GM23248 (cell line): ENCODE results near the gene CAMK2D. TPM values are rescaled to one million over a fixed set of nuclear protein-coding genes. Genes with fewer than 3 reads are reported as not detected.

Experiments
- DNase-seq: peaks from one replicate; pipeline ENCODE4 v3.0.0-alpha.2; 2015
- H2AFZ ChIP-seq: fragments of 200-600 bp; sonication (generic); 2 replicates; pipeline ENCODE4 v1.6.1; 2016; ENCODE audit warnings: antibody characterized with exemption
- H3F3A ChIP-seq: fragments of 200-600 bp; sonication (generic); 2 replicates; pipeline ENCODE4 v1.6.1; 2016; ENCODE audit warnings: mild to moderate bottlenecking, antibody characterized with exemption, mixed run types; ENCODE audit not compliant: insufficient read depth
- H3K27ac ChIP-seq: fragments of 200-600 bp; sonication (generic); 2 replicates; pipeline ENCODE4 v1.5.1; 2016; ENCODE audit warnings: mild to moderate bottlenecking
- H3K27me3 ChIP-seq: fragments of 200-600 bp; sonication (generic); replicated peaks from 2 replicates; pipeline ENCODE4 v1.6.1; 2016; ENCODE audit warnings: mild to moderate bottlenecking; ENCODE audit not compliant: insufficient read depth
- H3K36me3 ChIP-seq: fragments of 200-600 bp; sonication (generic); 2 replicates; pipeline ENCODE4 v1.6.1; 2016; ENCODE audit warnings: low read depth, mild to moderate bottlenecking
- H3K4me1 ChIP-seq: fragments of 200-600 bp; sonication (generic); 2 replicates; pipeline ENCODE4 v1.6.1; 2016; ENCODE audit warnings: mild to moderate bottlenecking; ENCODE audit not compliant: insufficient read depth
- H3K4me2 ChIP-seq: fragments of 200-600 bp; sonication (generic); one replicate; pipeline ENCODE4 v1.6.1; 2016; ENCODE audit warnings: mild to moderate bottlenecking; ENCODE audit not compliant: unreplicated experiment
- H3K4me3 ChIP-seq: fragments of 200-600 bp; sonication (generic); 2 replicates; pipeline ENCODE4 v1.5.1; 2016; ENCODE audit warnings: mild to moderate bottlenecking
- H3K79me2 ChIP-seq: fragments of 200-600 bp; sonication (generic); 2 replicates; pipeline ENCODE4 v1.6.1; 2016; ENCODE audit warnings: mild to moderate bottlenecking; ENCODE audit not compliant: insufficient read depth
- H3K9ac ChIP-seq: fragments of 200-600 bp; sonication (generic); 2 replicates; pipeline ENCODE4 v1.6.1; 2016; ENCODE audit warnings: mild to moderate bottlenecking
- H3K9me2 ChIP-seq: fragments of 200-600 bp; sonication (generic); 2 replicates; pipeline ENCODE4 v1.6.1; 2016; ENCODE audit warnings: mixed run types, mild to moderate bottlenecking, moderate library complexity; ENCODE audit not compliant: insufficient read depth
- H3K9me3 ChIP-seq: fragments of 200-600 bp; sonication (generic); one replicate; pipeline ENCODE4 v1.6.1; 2017; ENCODE audit warnings: low read depth
- H4K20me1 ChIP-seq: fragments of 200-600 bp; sonication (generic); 2 replicates; pipeline ENCODE4 v1.6.0; 2016; ENCODE audit not compliant: insufficient read depth
- EZH2 ChIP-seq: fragments of 200-600 bp; sonication (generic); IDR thresholded peaks from 2 replicates; pipeline ENCODE4 v1.6.1; 2018; ENCODE audit warnings: antibody characterized with exemption, mild to moderate bottlenecking; ENCODE audit not compliant: insufficient read depth, poor library complexity, severe bottlenecking
- EZH2phosphoT487 ChIP-seq: fragments of 200-600 bp; sonication (generic); IDR thresholded peaks from 2 replicates; pipeline ENCODE4 v1.6.1; 2018; ENCODE audit warnings: antibody characterized with exemption, moderate library complexity, mild to moderate bottlenecking, low read depth; ENCODE audit not compliant: insufficient read depth
- WGBS, 2 experiments: methylation state at CpG; one replicate each; pipeline ENCODE4 v1.1.6; 2015 to 2017; ENCODE audit warnings: low lambda C conversion rate in 2 of 2, low coverage in 1 of 2; ENCODE audit errors: missing lambda C conversion rate in 2 of 2; 5-methylcytosine and 5-hydroxymethylcytosine counted together
- in situ Hi-C: fragments of 300-500 bp; cut with MboI; formaldehyde crosslinking; loops from 2 replicates; pipeline ENCODE4 v1.15.0; 2020
- polyA plus RNA-seq: library from polyadenylated mRNA; unstranded; fragments of >200 nt; fragmentation: Nextera tagmentation; extraction: Ambion mirVana; gene quantifications from 2 replicates; pipeline ENCODE4 v1.2.1, GENCODE V29; 2016
- total RNA-seq: library from RNA; depleted of rRNA; stranded (reverse); fragments of >200 nt; shearing (Covaris generic); gene quantifications from 2 replicates; pipeline ENCODE4 v1.2.3, GENCODE V29; 2014

Gene CAMK2D
- total and polyA plus RNA-seq, 2 experiments from 2014 or later: 78.8 to 94.5 TPM

DNA sequence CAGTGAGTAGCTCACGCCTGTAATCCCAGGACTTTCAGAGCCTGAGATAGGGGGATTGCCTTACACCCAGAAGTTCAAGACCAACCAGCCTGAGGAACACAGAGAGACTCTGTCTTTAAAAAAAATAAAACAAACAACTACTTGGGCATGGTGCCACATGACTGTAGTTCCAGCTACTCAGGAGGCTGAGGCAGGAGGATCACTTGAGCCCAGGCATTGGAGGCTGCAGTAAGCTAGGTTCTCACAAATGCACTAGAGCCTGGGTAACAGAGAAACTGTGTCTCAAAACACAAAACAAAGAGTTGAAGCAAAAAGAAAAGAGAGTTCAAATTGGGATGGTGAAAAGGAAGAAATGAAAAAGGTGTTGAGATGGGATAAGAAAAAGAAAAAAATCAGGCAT is 10.8 kb downstream of the CAMK2D start:
- in situ Hi-C loops: loop anchor here (10.0 to 25.0 kb wide), 2 partner anchors 196 to 363 kb away; no protein-coding TSS in a partner anchor
- peaks cover 23% of the 10 kb centered on the region for H3K4me1 ChIP-seq
- no peak overlapping the region for H3K27ac ChIP-seq
- H3K9me2 ChIP-seq: no peaks in the 10 kb centered on the region
- peaks cover 97% of the 10 kb centered on the region for H3K79me2 ChIP-seq
- H3K36me3 ChIP-seq: peaks cover 38% of the 10 kb centered on the region
- H3K4me2 ChIP-seq: no peak overlapping the region
- no peak overlapping the region for H2AFZ ChIP-seq
- no peaks in the 10 kb centered on the region for H3K27me3 ChIP-seq
- 100% methylated on average over 1 of the region's 1 CpG for WGBS, 2 experiments
- H3K4me3 ChIP-seq: no peak overlapping the region
- TF ChIP-seq EZH2phosphoT487 (no peak), EZH2 (no peak)
- no peaks in the 10 kb centered on the region; the same call in 1 of the 2 replicates for H4K20me1 ChIP-seq
- no peak overlapping the region for H3K9ac ChIP-seq
- H3K9me3 ChIP-seq: no peaks in the 10 kb centered on the region
- H3F3A ChIP-seq: 0 out of 2 replicates have a peak, but pooled peaks cover 7% of the 10 kb centered on the region
- DNase-seq: no peak

GRCh38 chr4:113750296-113750695 is 11.2 kb downstream of the CAMK2D start:
- H3K9me2 ChIP-seq: no peaks in the 10 kb centered on the region
- H3K36me3 ChIP-seq: peaks cover 42% of the 10 kb centered on the region
- H4K20me1 ChIP-seq: no peaks in the 10 kb centered on the region; the same call in 1 of the 2 replicates
- H3K9ac ChIP-seq: no peak overlapping the region
- peaks cover 97% of the 10 kb centered on the region for H3K79me2 ChIP-seq
- WGBS, 2 experiments: 98 to 100% methylated on average over 4 of the region's 4 CpGs
- no peak overlapping the region for H3K4me3 ChIP-seq
- H3K9me3 ChIP-seq: no peaks in the 10 kb centered on the region
- TF ChIP-seq EZH2phosphoT487 (no peak), EZH2 (no peak)
- no peak overlapping the region for H3K4me2 ChIP-seq
- in situ Hi-C loops: loop anchor here (10.0 to 25.0 kb wide), 2 partner anchors 195 to 363 kb away; no protein-coding TSS in a partner anchor
- H3K27ac ChIP-seq: no peak overlapping the region
- H3K27me3 ChIP-seq: no peaks in the 10 kb centered on the region
- H3F3A ChIP-seq: 0 out of 2 replicates have a peak, but pooled peaks cover 2% of the 10 kb centered on the region
- no peak overlapping the region for H2AFZ ChIP-seq
- no peak for DNase-seq
- peaks cover 19% of the 10 kb centered on the region for H3K4me1 ChIP-seq

GRCh38 chr4:113749178-113749577 is 12.4 kb downstream of the CAMK2D start:
- H4K20me1 ChIP-seq: no peaks in the 10 kb centered on the region; the same call in 1 of the 2 replicates
- no peaks in the 10 kb centered on the region for H3K9me3 ChIP-seq
- peaks cover 14% of the 10 kb centered on the region for H3K4me1 ChIP-seq
- H3K9me2 ChIP-seq: no peaks in the 10 kb centered on the region
- 89 to 95% methylated on average over 1 of the region's 1 CpG for WGBS, 2 experiments
- H3K27me3 ChIP-seq: no peaks in the 10 kb centered on the region
- H3K9ac ChIP-seq: no peak overlapping the region
- H3K27ac ChIP-seq: no peak overlapping the region
- no peak overlapping the region for H3K4me3 ChIP-seq
- H2AFZ ChIP-seq: no peak overlapping the region
- H3K79me2 ChIP-seq: peaks cover 97% of the 10 kb centered on the region
- peaks cover 39% of the 10 kb centered on the region for H3K36me3 ChIP-seq
- TF ChIP-seq EZH2 (no peak), EZH2phosphoT487 (no peak)
- DNase-seq: no peak
- in situ Hi-C loops: no loop called here
- H3F3A ChIP-seq: no peaks in the 10 kb centered on the region
- no peak overlapping the region for H3K4me2 ChIP-seq

DNA sequence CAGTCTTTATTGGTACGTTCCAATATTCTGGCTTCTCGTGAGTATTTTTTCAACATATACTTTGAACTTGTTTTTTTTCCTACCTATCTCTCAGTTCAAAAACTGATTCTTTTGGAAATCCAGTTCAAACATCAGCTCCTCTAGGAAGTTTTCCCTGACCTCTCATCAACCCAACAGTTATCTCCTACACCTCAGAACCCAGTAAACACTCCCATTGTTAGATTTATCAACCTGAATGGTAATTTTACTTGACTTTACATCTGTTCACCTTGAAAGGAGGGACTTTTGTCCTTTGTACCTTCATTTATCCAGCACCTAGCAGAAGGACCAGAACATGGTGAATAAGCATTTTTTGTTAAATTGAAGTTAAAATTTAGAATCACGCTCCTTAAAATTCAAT is 13.6 kb downstream of the CAMK2D start:
- Histone ChIP-seq H3K4me1 (peaks cover 9% of the 10 kb centered on the region; the same call in 1 of the 2 replicates), H3K27ac (no peak overlapping the region), H2AFZ (no peak overlapping the region), H4K20me1 (no peaks in the 10 kb centered on the region; the same call in 1 of the 2 replicates), H3K79me2 (peaks cover 97% of the 10 kb centered on the region), H3K4me2 (peak overlapping the region; percentile 15), H3K4me3 (no peak overlapping the region), H3K27me3 (no peaks in the 10 kb centered on the region), H3K9me3 (no peaks in the 10 kb centered on the region), H3K36me3 (peaks cover 35% of the 10 kb centered on the region), H3K9me2 (no peaks in the 10 kb centered on the region), H3F3A (no peaks in the 10 kb centered on the region), H3K9ac (no peak overlapping the region)
- DNase-seq: no peak
- in situ Hi-C loops: no loop called here
- 98 to 99% methylated on average over 3 of the region's 3 CpGs for WGBS, 2 experiments
- TF ChIP-seq EZH2 (no peak), EZH2phosphoT487 (no peak)
